Measurements from ENCODE around the gene ZC3H7A.
A peak's percentile ranks its signal among the peaks of the same experiment; 100 is the strongest.

The ZC3H7A gene

DNA sequence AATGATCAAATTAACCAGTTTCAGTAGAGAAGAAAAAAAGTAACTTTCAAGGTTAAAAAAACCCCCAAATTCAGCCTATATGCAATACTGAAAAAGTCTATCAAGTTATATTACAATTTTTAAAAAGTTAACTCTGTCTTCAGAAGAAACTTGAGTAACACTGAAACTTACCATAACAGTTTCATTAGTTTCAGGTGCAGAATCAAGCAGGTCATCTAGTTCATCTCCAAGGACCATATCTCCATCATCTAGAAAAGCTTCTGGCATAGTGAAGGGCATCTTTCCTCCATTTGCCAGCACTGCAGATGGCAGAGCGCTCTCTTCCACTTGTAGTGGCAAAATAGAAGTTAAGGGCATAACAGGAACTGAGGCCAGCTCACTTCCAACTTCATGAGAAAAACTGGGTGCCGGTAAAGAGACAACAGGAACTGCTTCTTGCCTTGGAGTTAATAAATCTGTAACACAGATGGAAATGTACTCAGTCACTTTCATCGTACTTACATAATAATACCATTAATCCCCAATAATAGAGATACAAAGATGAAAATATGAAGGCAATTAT is 22.9 kb downstream of the ZC3H7A start:
- TF ChIP-seq, protein P1, sequence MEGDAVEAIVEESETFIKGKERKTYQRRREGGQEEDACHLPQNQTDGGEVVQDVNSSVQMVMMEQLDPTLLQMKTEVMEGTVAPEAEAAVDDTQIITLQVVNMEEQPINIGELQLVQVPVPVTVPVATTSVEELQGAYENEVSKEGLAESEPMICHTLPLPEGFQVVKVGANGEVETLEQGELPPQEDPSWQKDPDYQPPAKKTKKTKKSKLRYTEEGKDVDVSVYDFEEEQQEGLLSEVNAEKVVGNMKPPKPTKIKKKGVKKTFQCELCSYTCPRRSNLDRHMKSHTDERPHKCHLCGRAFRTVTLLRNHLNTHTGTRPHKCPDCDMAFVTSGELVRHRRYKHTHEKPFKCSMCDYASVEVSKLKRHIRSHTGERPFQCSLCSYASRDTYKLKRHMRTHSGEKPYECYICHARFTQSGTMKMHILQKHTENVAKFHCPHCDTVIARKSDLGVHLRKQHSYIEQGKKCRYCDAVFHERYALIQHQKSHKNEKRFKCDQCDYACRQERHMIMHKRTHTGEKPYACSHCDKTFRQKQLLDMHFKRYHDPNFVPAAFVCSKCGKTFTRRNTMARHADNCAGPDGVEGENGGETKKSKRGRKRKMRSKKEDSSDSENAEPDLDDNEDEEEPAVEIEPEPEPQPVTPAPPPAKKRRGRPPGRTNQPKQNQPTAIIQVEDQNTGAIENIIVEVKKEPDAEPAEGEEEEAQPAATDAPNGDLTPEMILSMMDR (conservative IDR thresholded peaks at IDR 0.05; ENCODE audit: low read depth, low read length), result no peak
- Histone ChIP-seq H4K20me1 (ENCODE audit: insufficient read depth) (no peaks in the 10 kb centered on the region), H3K4me3 (IDR thresholded peaks at IDR 0.05; ENCODE audit: insufficient read depth, low read depth, low read length) (no peak overlapping the region), H3K27ac (no peak overlapping the region; the same call in 1 of the 2 replicates), H3K4me2 (peak overlapping the region; percentile 8; the same call in 1 of the 2 replicates), H3K27me3 (ENCODE audit: insufficient read depth, low read depth) (no peaks in the 10 kb centered on the region), H3K4me1 (ENCODE audit: low read depth, poor library complexity, severe bottlenecking) (peaks cover 28% of the 10 kb centered on the region), H3K9ac (no peak overlapping the region), H2AFZ (ENCODE audit: low read depth) (no peak overlapping the region), H3K79me2 (ENCODE audit: insufficient read depth, low read depth) (peaks cover 10% of the 10 kb centered on the region; the same call in 1 of the 2 replicates), H3K36me3 (ENCODE audit: insufficient read depth) (peaks cover 38% of the 10 kb centered on the region; the same call in 1 of the 2 replicates)

DNA sequence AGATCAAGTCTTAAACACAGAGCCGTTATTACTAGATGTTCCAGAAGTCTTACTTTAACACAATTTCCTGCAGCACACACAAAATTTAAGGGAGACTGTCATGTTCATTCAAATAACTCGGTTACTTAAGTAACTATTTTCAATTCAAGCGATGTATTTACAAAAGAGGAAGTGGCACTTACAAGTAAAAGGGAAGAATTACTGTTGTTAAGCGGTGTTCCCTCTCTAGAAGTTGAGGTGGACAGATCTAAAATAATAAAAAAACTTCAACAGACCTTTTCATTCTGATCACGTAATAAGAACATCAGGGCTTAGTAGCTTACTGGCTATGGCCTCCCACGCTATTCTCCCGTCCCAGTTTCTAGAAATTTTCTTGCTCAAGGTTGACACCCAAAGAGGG is 28.2 kb downstream of the ZC3H7A start:
- no peaks in the 10 kb centered on the region; the same call in 1 of the 2 replicates for H3K27me3 ChIP-seq (ENCODE audit: insufficient read depth, low read depth)
- no peak overlapping the region for H3K4me3 ChIP-seq (IDR thresholded peaks at IDR 0.05; ENCODE audit: insufficient read depth, low read depth, low read length)
- peaks cover 6% of the 10 kb centered on the region; the same call in 1 of the 2 replicates for H3K79me2 ChIP-seq (ENCODE audit: insufficient read depth, low read depth)
- no peak overlapping the region for H3K9ac ChIP-seq
- peaks cover 49% of the 10 kb centered on the region; the same call in 1 of the 2 replicates for H3K36me3 ChIP-seq (ENCODE audit: insufficient read depth)
- no peak overlapping the region for H3K4me2 ChIP-seq
- H2AFZ ChIP-seq (ENCODE audit: low read depth), result no peak overlapping the region
- TF ChIP-seq, protein P1 (conservative IDR thresholded peaks at IDR 0.05; ENCODE audit: low read depth, low read length), result no peak
- H3K27ac ChIP-seq, result no peak overlapping the region
- H4K20me1 ChIP-seq (ENCODE audit: insufficient read depth), result no peaks in the 10 kb centered on the region
- H3K4me1 ChIP-seq (ENCODE audit: low read depth, poor library complexity, severe bottlenecking), result peaks cover 8% of the 10 kb centered on the region

DNA sequence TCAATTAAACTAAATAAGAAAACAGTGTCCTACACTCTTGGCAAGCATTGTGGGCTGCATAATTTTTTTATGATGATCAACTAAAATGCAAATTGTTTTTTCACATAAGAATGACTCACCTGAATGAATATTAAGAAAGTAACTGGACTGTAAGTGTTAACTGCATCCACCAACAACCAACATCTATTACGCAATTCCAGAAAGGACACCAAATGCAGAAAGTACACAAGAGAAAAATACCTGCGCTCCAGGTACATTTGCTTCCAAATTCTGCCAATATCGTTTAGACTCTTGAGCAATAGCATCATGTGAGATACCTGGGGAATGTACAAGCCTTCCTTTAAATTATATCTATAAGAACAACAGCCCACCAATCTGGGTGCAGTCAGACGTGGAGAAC is 34.6 kb downstream of the ZC3H7A start:
- Histone ChIP-seq H2AFZ (ENCODE audit: low read depth) (no peak overlapping the region), H3K27ac (no peak overlapping the region), H3K4me3 (IDR thresholded peaks at IDR 0.05; ENCODE audit: insufficient read depth, low read depth, low read length) (no peak overlapping the region), H4K20me1 (ENCODE audit: insufficient read depth) (no peaks in the 10 kb centered on the region), H3K27me3 (ENCODE audit: insufficient read depth, low read depth) (no peaks in the 10 kb centered on the region; the same call in 1 of the 2 replicates), H3K36me3 (ENCODE audit: insufficient read depth) (peaks cover 23% of the 10 kb centered on the region; the same call in 1 of the 2 replicates), H3K4me1 (ENCODE audit: low read depth, poor library complexity, severe bottlenecking) (no peaks in the 10 kb centered on the region), H3K9ac (no peak overlapping the region), H3K79me2 (ENCODE audit: insufficient read depth, low read depth) (no peaks in the 10 kb centered on the region), H3K4me2 (no peak overlapping the region)
- TF ChIP-seq, protein P1 (conservative IDR thresholded peaks at IDR 0.05; ENCODE audit: low read depth, low read length), result no peak

DNA sequence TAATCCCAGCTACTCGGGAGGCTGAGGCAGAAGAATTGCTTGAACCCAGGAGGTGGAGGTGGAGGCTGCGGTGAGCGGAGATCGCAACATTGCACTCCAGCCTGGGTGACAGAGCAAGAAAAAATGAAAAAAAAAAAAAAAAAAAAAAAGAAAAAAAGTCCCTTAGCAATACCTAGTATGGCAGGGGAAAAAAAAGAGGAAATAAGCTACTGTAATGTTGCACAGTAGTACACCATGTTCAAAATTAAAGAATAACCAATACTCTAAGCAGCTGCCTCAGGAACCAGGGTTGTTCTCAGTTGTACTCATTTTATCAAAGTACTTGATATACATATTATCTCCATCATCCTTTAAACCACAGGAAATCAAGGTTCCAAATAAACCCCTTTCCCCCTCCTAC is 37.1 kb downstream of the ZC3H7A start:
- H3K27me3 ChIP-seq (ENCODE audit: insufficient read depth, low read depth), result no peaks in the 10 kb centered on the region
- H3K27ac ChIP-seq, result no peak overlapping the region
- no peaks in the 10 kb centered on the region for H4K20me1 ChIP-seq (ENCODE audit: insufficient read depth)
- peaks cover 17% of the 10 kb centered on the region; the same call in 1 of the 2 replicates for H3K36me3 ChIP-seq (ENCODE audit: insufficient read depth)
- H3K4me3 ChIP-seq (IDR thresholded peaks at IDR 0.05; ENCODE audit: insufficient read depth, low read depth, low read length), result no peak overlapping the region
- no peaks in the 10 kb centered on the region for H3K4me1 ChIP-seq (ENCODE audit: low read depth, poor library complexity, severe bottlenecking)
- H3K79me2 ChIP-seq (ENCODE audit: insufficient read depth, low read depth), result no peaks in the 10 kb centered on the region
- TF ChIP-seq, protein P1 (conservative IDR thresholded peaks at IDR 0.05; ENCODE audit: low read depth, low read length), result no peak
- H3K4me2 ChIP-seq, result no peak overlapping the region
- no peak overlapping the region for H3K9ac ChIP-seq
- no peak overlapping the region for H2AFZ ChIP-seq (ENCODE audit: low read depth)
